HCT116 (cell line): ENCODE results near the gene BECN2. TPM values are rescaled to one million over a fixed set of nuclear protein-coding genes. Genes with fewer than 3 reads are reported as not detected.

ENCODE experiments used
- ATAC-seq: fragments of 200-7000 bp; cut with Tn5 transposase; 2 replicates; pipeline ENCODE4 v1.9.1; 2020; ENCODE audit warnings: mild to moderate bottlenecking, moderate library complexity
- BruUV-seq: library from RNA; stranded (reverse); fragments of 400-500 nt; replicated peaks from 2 replicates; lab custom pipeline; 2021; lab: Mats Ljungman, UMichigan
- CTCF ChIA-PET: fragments of 300-600 bp; sonication (Branson Sonifier 250); formaldehyde crosslinking; loops from one replicate; lab custom pipeline; 2021; ENCODE audit warnings: antibody characterized with exemption; lab: Charles Lee
- POLR2A ChIA-PET: fragments of 300-600, 350-600 bp; sonication (Branson Sonifier 250); formaldehyde crosslinking; loops from one replicate; lab custom pipeline; 2021; ENCODE audit warnings: antibody characterized with exemption; lab: Charles Lee
- RAD21 ChIA-PET, 2 experiments: fragments of 300-600 bp; sonication (Branson Sonifier 250); formaldehyde crosslinking; loops; one replicate each; lab custom pipeline; 2023; ENCODE audit warnings: low total read pairs in 2 of 2; ENCODE audit not compliant: uncharacterized antibody in 2 of 2, unreplicated experiment in 2 of 2, low non-redundant PET in 1 of 2; lab: Charles Lee
- DNase-seq: peaks from one replicate; pipeline ENCODE4 v3.0.0-alpha.2; 2010; ENCODE audit warnings: low read depth, low spot score
- H2AFZ ChIP-seq: fragments of 200-600 bp; shearing (Covaris generic), sonication (generic); 2 replicates; pipeline ENCODE4 v1.6.1; 2017; ENCODE audit warnings: low read depth, mixed run types, mixed read lengths, antibody characterized with exemption, low read length; ENCODE audit not compliant: poor library complexity, severe bottlenecking
- H3K27ac ChIP-seq: 2 replicates; pipeline ENCODE4 v1.5.1; 2012; ENCODE audit warnings: low read depth, low read length
- H3K27me3 ChIP-seq: fragments of 200-600 bp; sonication (generic); 2 replicates; pipeline ENCODE4 v1.6.1; 2016; ENCODE audit warnings: mixed run types, low read length, mixed read lengths; ENCODE audit not compliant: insufficient read depth
- H3K36me3 ChIP-seq, 2 experiments: fragments of 200-500 bp in 1 of 2; fragments of 200-600 bp in 1 of 2; sonication (Bioruptor generic) in 1 of 2; sonication (generic) in 1 of 2; 2 replicates each; pipeline versions ENCODE4 v1.5.1 to v1.6.1; 2014 to 2016; ENCODE audit warnings: low read length in 2 of 2, inconsistent platforms in 1 of 2, mixed read lengths in 1 of 2, mixed run types in 1 of 2; ENCODE audit not compliant: insufficient read depth in 2 of 2, control insufficient read depth in 1 of 2
- H3K4me1 ChIP-seq, 2 experiments: fragments of 200-600 bp in 1 of 2; sonication (generic) in 1 of 2; 2 replicates each; pipeline versions ENCODE4 v1.5.1 to v1.6.1; 2012 to 2017; ENCODE audit warnings: low read length in 2 of 2, inconsistent platforms in 1 of 2, mild to moderate bottlenecking in 1 of 2, mixed read lengths in 1 of 2, mixed run types in 1 of 2, moderate library complexity in 1 of 2; ENCODE audit not compliant: insufficient read depth in 2 of 2, control insufficient read depth in 1 of 2
- H3K4me2 ChIP-seq: fragments of 200-600 bp; sonication (generic); 2 replicates; pipeline ENCODE4 v1.6.1; 2017; ENCODE audit warnings: mixed run types, low read length, mixed read lengths
- H3K4me3 ChIP-seq, 2 experiments: fragments of 200-600 bp in 1 of 2; sonication (generic) in 1 of 2; replicated peaks in 1 of 2; 2 replicates each; pipeline ENCODE4 v1.5.1; 2011 to 2016; ENCODE audit warnings: low read length in 2 of 2, control low read depth in 1 of 2, low read depth in 1 of 2, mild to moderate bottlenecking in 1 of 2, mixed read lengths in 1 of 2, mixed run types in 1 of 2
- H3K79me2 ChIP-seq: fragments of 200-600 bp; sonication (generic); 2 replicates; pipeline ENCODE4 v1.6.1; 2017; ENCODE audit warnings: mild to moderate bottlenecking, mixed run types, low read length, moderate library complexity, mixed read lengths; ENCODE audit not compliant: insufficient read depth
- H3K9ac ChIP-seq: fragments of 200-600 bp; sonication (generic); 2 replicates; pipeline ENCODE4 v1.6.1; 2016; ENCODE audit warnings: low read length, mixed read lengths
- H3K9me2 ChIP-seq: fragments of 200-600 bp; sonication (generic), shearing (Covaris generic); 2 replicates; pipeline ENCODE4 v1.6.1; 2017; ENCODE audit warnings: mixed run types, mild to moderate bottlenecking, moderate library complexity; ENCODE audit not compliant: insufficient read depth
- H3K9me3 ChIP-seq, 2 experiments: fragments of 200-500 bp in 1 of 2; fragments of 200-600 bp in 1 of 2; sonication (Bioruptor generic) in 1 of 2; sonication (generic) in 1 of 2; 2 replicates each; pipeline ENCODE4 v1.6.1; 2014 to 2017; ENCODE audit warnings: low read length in 2 of 2, mixed read lengths in 2 of 2, inconsistent platforms in 1 of 2, low read depth in 1 of 2, mild to moderate bottlenecking in 1 of 2, mixed run types in 1 of 2, moderate library complexity in 1 of 2; ENCODE audit not compliant: control insufficient read depth in 1 of 2, insufficient read depth in 1 of 2
- H4K20me1 ChIP-seq: fragments of 200-600 bp; sonication (generic), shearing (Covaris generic); 2 replicates; pipeline ENCODE4 v1.6.1; 2017; ENCODE audit warnings: mixed run types, mild to moderate bottlenecking, moderate library complexity; ENCODE audit not compliant: insufficient read depth
- CBX3 ChIP-seq: IDR thresholded peaks from 2 replicates; pipeline ENCODE4 v1.6.1; 2012; ENCODE audit warnings: low read depth
- CTCF ChIP-seq, 3 experiments: fragments of 200-600 bp in 1 of 3; sonication (generic) in 1 of 3; IDR thresholded peaks in 2 of 3; conservative IDR thresholded peaks in 1 of 3; 2 replicates each; pipeline ENCODE4 v1.5.1; 2012 to 2017; ENCODE audit warnings: low read depth in 2 of 3, low read length in 2 of 3, antibody characterized with exemption in 1 of 3, borderline replicate concordance in 1 of 3, control low read depth in 1 of 3, mild to moderate bottlenecking in 1 of 3, mixed read lengths in 1 of 3, mixed run types in 1 of 3, moderate library complexity in 1 of 3; ENCODE audit not compliant: insufficient read depth in 1 of 3
- EGR1 ChIP-seq: IDR thresholded peaks from 2 replicates; pipeline ENCODE4 v1.6.1; 2012; ENCODE audit warnings: low read depth
- ELF1 ChIP-seq: IDR thresholded peaks from 2 replicates; pipeline ENCODE4 v1.6.1; 2012; ENCODE audit warnings: low read depth, borderline replicate concordance
- EZH2 ChIP-seq: fragments of 200-600 bp; sonication (generic); IDR thresholded peaks from 2 replicates; pipeline ENCODE4 v1.6.1; 2017; ENCODE audit warnings: antibody characterized with exemption, mixed run types
- EZH2phosphoT487 ChIP-seq: fragments of 200-600 bp; IDR thresholded peaks from 2 replicates; pipeline ENCODE4 v1.6.1; 2018; ENCODE audit warnings: antibody characterized with exemption, borderline replicate concordance
- JUND ChIP-seq: IDR thresholded peaks from 2 replicates; pipeline ENCODE4 v1.6.1; 2012
- POLR2AphosphoS5 ChIP-seq: IDR thresholded peaks from 2 replicates; pipeline ENCODE4 v1.6.1; 2011; ENCODE audit warnings: mild to moderate bottlenecking, low read depth, low read length, moderate library complexity
- RAD21 ChIP-seq: IDR thresholded peaks from 2 replicates; pipeline ENCODE4 v1.6.1; 2012; ENCODE audit warnings: low read depth, mild to moderate bottlenecking
- SP1 ChIP-seq: IDR thresholded peaks from 2 replicates; pipeline ENCODE4 v1.6.1; 2012; ENCODE audit warnings: low read depth
- SRF ChIP-seq: IDR thresholded peaks from 2 replicates; pipeline ENCODE4 v1.6.1; 2012; ENCODE audit warnings: low read depth
- TCF7L2 ChIP-seq: IDR thresholded peaks from 2 replicates; pipeline ENCODE4 v1.7.0; 2011; ENCODE audit warnings: borderline replicate concordance, inconsistent platforms; ENCODE audit not compliant: insufficient read depth, insufficient read length; ENCODE audit errors: extremely low read depth
- YY1 ChIP-seq: IDR thresholded peaks from 2 replicates; pipeline ENCODE4 v1.6.1; 2011; ENCODE audit warnings: low read length, low read depth, moderate library complexity, mild to moderate bottlenecking; ENCODE audit not compliant: insufficient replicate concordance; ENCODE audit errors: extremely low read depth
- ZFX ChIP-seq: fragments of 450-650 bp; IDR thresholded peaks from 2 replicates; pipeline ENCODE4 v1.6.1; 2017
- ZNF274 ChIP-seq: fragments of 200-500 bp; sonication (Bioruptor generic); IDR thresholded peaks from 2 replicates; pipeline ENCODE4 v1.6.1; 2014; ENCODE audit warnings: mild to moderate bottlenecking, low read depth, low read length, inconsistent platforms
- intact Hi-C: fragments of 100-400 bp; cut with micrococcal nuclease; formaldehyde crosslinking; loops from 2 replicates; pipeline ENCODE4 v1.10.0; 2022
- total RNA-seq: library from RNA; stranded (reverse); gene quantifications from one replicate; pipeline ENCODE4 v1.2.1, GENCODE V29; 2021; ENCODE audit not compliant: unreplicated experiment
- TF ChIP-seq, protein P1 (sequence below): IDR thresholded peaks from 2 replicates; pipeline ENCODE4 v1.6.1; 2012
- TF ChIP-seq, protein P2 (sequence below): IDR thresholded peaks from 2 replicates; pipeline ENCODE4 v1.6.1; 2011; ENCODE audit warnings: mild to moderate bottlenecking, low read length, moderate library complexity; ENCODE audit not compliant: insufficient replicate concordance; ENCODE audit errors: extremely low read depth

The BECN2 gene
- total RNA-seq, 1 experiment from 2014 or later, result not detected

GRCh38 chr1:241992734-241993133, 35.2 kb downstream of the BECN2 start (continued):
- no peak for TF ChIP-seq CTCF (IDR thresholded peaks at IDR 0.05 in 2 of 3, conservative IDR thresholded peaks at IDR 0.05 in 1 of 3; ENCODE audit: borderline replicate concordance in 1 of 3, insufficient read depth in 1 of 3, low read depth in 2 of 3, low read length in 2 of 3)
- no peak for TF ChIP-seq SP1
- TF ChIP-seq, protein P1, sequence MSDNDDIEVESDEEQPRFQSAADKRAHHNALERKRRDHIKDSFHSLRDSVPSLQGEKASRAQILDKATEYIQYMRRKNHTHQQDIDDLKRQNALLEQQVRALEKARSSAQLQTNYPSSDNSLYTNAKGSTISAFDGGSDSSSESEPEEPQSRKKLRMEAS, result no peak
- TF ChIP-seq RAD21, result no peak
- TF ChIP-seq CBX3, result no peak

- POLR2A ChIA-PET, result interaction anchor here (0.7 kb wide), 1 partner anchor 151 kb away, joined by 3 read pairs; no protein-coding TSS in a partner anchor
- BruUV-seq, result no TSS peak
- RAD21 ChIA-PET, result no interaction called here
Observed at GRCh38 chr1:241994171-241994570, 36.6 kb downstream of the BECN2 start.

More at GRCh38 chr1:241994171-241994570, 36.6 kb downstream of the BECN2 start:
- Histone ChIP-seq H3K27me3 (no peaks in the 10 kb centered on the region), H4K20me1 (no peaks in the 10 kb centered on the region), H3K4me2 (no peak overlapping the region), H3K9ac (no peak overlapping the region), H3K9me2 (no peaks in the 10 kb centered on the region), H3K27ac (no peak overlapping the region), H3K4me1 (peaks cover 4 to 25% of the 10 kb centered on the region in 2 experiments; a peak in 3 of 4 replicates), H2AFZ (no peak overlapping the region), H3K9me3 (no peaks in the 10 kb centered on the region), H3K79me2 (no peaks in the 10 kb centered on the region), H3K36me3 (no peaks in the 10 kb centered on the region), H3K4me3 (no peak overlapping the region)
- CTCF ChIA-PET, result no interaction called here
- TF ChIP-seq EZH2, result no peak
- no peak for TF ChIP-seq YY1
- TF ChIP-seq SRF, result no peak
- TF ChIP-seq EZH2phosphoT487, result no peak
- TF ChIP-seq ELF1, result no peak
- no peak for TF ChIP-seq TCF7L2
- no peak for TF ChIP-seq JUND
- TF ChIP-seq POLR2AphosphoS5, result no peak
- TF ChIP-seq, protein P2, sequence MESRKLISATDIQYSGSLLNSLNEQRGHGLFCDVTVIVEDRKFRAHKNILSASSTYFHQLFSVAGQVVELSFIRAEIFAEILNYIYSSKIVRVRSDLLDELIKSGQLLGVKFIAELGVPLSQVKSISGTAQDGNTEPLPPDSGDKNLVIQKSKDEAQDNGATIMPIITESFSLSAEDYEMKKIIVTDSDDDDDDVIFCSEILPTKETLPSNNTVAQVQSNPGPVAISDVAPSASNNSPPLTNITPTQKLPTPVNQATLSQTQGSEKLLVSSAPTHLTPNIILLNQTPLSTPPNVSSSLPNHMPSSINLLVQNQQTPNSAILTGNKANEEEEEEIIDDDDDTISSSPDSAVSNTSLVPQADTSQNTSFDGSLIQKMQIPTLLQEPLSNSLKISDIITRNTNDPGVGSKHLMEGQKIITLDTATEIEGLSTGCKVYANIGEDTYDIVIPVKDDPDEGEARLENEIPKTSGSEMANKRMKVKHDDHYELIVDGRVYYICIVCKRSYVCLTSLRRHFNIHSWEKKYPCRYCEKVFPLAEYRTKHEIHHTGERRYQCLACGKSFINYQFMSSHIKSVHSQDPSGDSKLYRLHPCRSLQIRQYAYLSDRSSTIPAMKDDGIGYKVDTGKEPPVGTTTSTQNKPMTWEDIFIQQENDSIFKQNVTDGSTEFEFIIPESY, result no peak
- TF ChIP-seq, protein P1, result no peak
- no peak for TF ChIP-seq EGR1
- TF ChIP-seq ZFX, result no peak
- TF ChIP-seq CBX3, result no peak
- no peak for TF ChIP-seq ZNF274
- DNase-seq (no peak), ATAC-seq (no peak)
- intact Hi-C loops, result no loop called here
